Ureter (tissue), 1 donor: ENCODE measurements around the gene PAX8. TPM values are rescaled to one million over a fixed set of nuclear protein-coding genes. Genes with fewer than 3 reads are reported as not detected.

ENCODE experiments used
- DNase-seq: peaks from one replicate; pipeline ENCODE4 v3.0.0-alpha.2; 2020; ENCODE audit warnings: low spot score
- total RNA-seq: library from RNA; stranded (reverse); gene quantifications from one replicate; pipeline ENCODE4 v1.2.4, GENCODE V29; 2023
- donor health status: DM: yes; HTN: yes; CAD: no.

Gene PAX8
- total RNA-seq, 1 donor from 2014 or later = 160 TPM

GRCh38 chr2:113203901-113204519, 74.7 kb downstream of the PAX8 start:
- DNase-seq = peak; percentile 83

- no peak for DNase-seq
These were observed 75.5 kb downstream of the PAX8 start for GRCh38 chr2:113203217-113203530.

GRCh38 chr2:113202305-113203216, 76.2 kb downstream of the PAX8 start:
- no peak for DNase-seq

DNA sequence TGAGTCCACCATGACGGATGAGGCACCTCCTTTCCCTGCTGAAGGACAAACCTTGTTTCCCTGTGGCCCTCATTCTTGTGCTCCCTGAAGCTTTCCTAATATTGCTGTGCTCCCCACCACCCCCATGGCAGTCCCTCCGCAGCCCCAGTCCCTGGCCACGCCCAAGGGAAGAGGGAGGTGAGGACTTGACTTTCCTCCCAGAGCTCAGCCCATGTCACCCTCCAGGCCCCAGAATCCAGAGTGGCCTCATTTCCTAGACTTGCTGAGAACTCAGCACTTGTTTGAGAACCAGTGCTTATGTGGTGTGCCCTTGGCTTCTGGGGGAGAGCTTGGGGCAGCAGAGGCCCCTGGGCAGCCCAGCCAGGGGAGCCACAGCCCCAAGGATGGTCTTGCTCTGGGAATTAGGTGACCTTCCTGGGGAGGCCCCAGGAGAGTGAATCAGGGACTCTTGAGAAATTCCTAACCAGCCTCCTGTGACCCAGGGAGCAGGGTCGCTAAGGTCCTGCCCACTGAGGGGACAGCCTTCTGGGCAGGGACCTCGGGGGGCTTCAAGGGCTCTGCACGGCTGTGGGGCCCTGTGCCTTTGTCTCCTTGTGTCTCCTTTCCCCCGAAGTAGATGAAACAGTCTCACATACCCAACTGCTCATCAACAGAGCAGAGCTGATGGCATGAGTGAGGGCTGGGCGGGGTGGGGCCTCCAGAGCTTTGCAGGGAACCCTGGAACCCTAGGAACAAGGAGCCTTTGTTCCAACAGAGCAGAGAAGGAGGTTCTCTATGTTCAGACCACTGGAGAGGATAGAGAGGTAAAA, 77.0 kb downstream of the PAX8 start:
- no peak for DNase-seq

- no peak for DNase-seq
These were observed 77.8 kb downstream of the PAX8 start for GRCh38 chr2:113200736-113201490.

GRCh38 chr2:113200236-113200635, 78.5 kb downstream of the PAX8 start:
- DNase-seq = no peak

- DNase-seq = peak; percentile 83
These were observed 79.7 kb downstream of the PAX8 start for GRCh38 chr2:113198790-113199612.

- no peak for DNase-seq
These were observed 80.5 kb downstream of the PAX8 start for GRCh38 chr2:113198048-113198789.

- no peak for DNase-seq
These were observed 81.2 kb downstream of the PAX8 start for GRCh38 chr2:113197347-113198047.

DNA sequence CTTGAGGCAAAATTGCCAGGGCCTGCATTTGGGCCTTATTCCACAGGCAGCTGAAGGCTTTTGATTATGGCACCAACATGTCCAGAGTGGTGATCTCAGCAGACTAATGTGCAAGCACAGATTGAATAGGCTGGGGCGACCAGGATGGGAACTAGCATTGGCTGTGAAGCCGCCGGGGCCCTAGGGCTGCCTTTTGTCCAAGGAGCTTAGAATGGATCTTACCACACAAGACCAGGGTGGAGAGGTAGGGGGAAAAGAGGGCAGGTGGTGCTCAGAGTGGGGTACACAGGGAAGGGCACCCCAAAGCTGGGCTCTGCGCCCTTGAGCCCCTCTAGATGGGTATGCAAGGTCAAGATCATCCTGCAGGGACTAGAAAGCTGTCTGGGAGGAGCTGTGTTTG, 81.9 kb downstream of the PAX8 start:
- DNase-seq = no peak

DNA sequence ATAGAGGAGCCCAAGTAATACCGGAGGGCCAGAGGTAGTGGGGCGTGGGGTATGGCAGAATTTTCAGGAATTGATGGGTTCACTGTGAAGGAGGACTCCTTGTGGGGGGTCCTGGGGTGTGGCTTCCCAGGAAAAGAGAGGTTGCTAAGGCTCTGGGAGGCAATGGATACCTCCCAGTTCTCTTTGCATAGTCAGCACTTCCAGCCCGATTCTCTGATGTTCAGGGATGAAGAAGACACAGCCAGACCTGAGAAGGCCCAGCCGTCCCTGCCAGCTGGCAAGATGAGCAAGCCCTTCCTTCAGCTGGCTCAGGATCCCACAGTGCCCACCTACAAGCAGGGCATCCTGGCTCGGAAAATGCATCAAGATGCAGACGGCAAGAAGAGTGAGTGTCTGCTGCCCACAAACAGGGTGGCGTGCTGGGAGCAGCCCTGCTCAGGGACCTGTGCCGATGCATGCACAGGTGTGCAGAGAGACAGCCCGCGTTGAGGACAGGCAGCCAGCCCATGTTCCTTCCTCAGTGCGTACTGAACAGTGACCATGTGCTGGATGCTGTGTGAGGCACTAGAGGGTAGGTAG, 82.7 kb downstream of the PAX8 start:
- DNase-seq = no peak

DNA sequence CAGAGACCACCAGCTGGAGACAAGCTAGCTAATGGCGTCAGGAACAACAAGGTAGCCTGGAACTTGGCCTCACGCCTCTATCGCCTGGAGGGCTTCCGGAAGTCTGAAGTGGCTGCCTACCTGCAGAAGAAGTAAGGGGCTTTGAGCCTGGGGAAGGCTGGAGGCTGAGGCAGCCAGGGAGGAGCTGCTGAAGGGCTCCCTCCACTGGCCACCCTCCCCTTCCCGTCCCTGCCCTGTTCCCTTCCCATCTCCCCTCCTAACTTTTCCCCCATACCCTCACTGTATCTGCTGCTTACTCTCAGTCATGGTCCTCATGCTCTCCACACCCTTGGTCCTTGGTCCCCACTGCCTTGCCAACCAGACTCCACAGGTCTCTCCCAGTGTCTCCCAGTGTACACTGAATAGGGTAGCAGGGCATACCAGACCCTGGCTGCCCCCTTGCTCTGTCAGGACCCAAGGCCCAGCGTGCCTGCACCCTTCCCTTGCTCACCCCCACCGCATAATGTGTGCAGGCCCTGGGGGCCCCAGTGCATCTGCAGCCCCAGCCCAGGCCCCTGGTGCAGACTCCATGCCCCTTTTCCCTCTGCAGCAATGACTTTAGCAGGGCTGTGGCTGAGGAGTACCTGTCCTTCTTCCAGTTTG, 86.1 kb downstream of the PAX8 start:
- no peak for DNase-seq

DNA sequence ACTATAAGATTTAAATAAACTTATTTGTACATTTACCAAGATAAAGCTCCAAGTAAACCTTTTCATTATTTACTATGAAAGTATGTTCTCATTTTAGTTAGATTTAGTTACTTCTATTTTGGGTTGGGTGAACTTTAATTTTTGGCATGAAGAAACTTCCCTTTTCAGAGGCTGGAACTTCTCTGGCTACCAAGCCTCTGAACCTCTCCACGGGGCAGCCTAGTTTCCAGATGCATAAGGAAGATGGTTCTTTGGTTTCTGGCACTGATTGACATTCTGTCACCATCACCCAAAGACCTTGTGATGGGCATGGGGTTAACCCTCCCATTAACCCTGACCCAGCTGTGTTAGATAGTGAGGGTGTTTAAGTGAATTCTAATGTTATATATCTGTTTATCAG, 87.8 kb downstream of the PAX8 start:
- no peak for DNase-seq

- DNase-seq = no peak
These were observed 91.0 kb downstream of the PAX8 start for GRCh38 chr2:113187771-113188170.

- DNase-seq = no peak
These were observed 92.3 kb downstream of the PAX8 start for GRCh38 chr2:113186433-113186796.

- DNase-seq = no peak
These were observed 92.9 kb downstream of the PAX8 start for GRCh38 chr2:113185664-113186432.

- no peak for DNase-seq
These were observed 94.0 kb downstream of the PAX8 start for GRCh38 chr2:113184531-113185230.
